HG03432 (cell line): ENCODE results near the gene BABAM2.

Experiments
- ATAC-seq: cut with Tn5 transposase; IDR thresholded peaks from one replicate; pipeline ENCODE4 v1.9.1; 2021; ENCODE audit warnings: mild to moderate bottlenecking, moderate library complexity; ENCODE audit not compliant: unreplicated experiment

The BABAM2 gene

DNA sequence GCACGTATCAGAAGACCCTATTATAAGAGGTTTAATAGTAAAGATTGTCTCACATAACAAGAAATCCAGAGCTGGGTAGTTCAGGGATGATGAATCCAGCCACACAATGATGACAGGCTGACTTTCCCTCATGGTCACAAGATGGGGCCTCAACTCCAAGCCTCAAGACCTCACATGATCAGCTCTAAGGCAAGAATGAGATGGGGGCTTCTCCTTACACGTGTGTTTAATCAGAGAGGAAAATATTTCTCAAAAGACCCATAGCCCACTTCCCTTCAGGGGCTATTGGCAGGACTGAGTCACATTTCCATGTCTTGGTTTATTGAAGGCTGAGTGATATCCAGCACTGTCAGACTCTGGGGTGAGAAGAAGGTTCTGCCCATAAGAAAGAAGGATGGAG lies 402.0 kb downstream of the BABAM2 start:
- ATAC-seq: no peak

- no peak for ATAC-seq
Observed at GRCh38 chr2:28293416-28293815, 402.9 kb downstream of the BABAM2 start.

GRCh38 chr2:28294451-28294850 lies 403.9 kb downstream of the BABAM2 start:
- ATAC-seq: no peak

DNA sequence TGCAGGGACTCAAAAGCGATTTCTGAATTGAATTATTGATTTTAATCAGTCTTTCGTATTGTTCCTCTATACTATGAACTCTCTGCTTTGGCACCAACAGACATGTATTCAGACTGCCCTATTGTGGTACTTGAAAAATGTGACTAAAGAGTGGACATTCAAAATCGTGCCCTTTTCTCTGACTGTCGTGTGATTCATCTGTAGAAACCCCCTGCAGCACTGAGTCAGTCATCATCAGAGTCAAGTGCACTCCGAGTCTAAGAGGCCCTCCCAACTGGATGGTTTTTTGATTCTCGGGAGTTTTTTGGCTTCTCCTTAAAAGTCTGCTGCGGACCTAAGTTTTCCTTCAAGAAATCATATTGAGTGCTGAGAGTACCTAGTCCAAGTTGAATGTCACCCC lies 405.7 kb downstream of the BABAM2 start:
- ATAC-seq: no peak

GRCh38 chr2:28296904-28297303 lies 406.4 kb downstream of the BABAM2 start:
- no peak for ATAC-seq

DNA sequence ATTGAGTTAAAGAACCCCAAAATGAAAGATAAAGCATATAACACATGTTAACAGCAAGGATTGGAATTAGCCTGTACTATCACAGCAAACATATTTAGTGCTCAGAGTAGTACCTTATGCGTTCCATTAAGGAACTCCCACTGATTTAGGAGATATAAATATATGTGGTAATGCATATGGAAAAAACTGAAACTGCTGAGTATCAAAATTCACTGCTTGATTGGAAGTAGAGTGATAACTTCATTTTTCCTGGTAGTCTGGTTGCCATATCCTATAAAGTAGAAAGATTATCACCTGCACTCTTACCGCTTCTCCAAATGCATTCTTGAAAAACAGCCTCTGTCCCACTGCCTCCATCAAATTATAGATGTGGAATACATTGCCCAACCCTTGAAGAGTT lies 407.0 kb downstream of the BABAM2 start:
- ATAC-seq: no peak

DNA sequence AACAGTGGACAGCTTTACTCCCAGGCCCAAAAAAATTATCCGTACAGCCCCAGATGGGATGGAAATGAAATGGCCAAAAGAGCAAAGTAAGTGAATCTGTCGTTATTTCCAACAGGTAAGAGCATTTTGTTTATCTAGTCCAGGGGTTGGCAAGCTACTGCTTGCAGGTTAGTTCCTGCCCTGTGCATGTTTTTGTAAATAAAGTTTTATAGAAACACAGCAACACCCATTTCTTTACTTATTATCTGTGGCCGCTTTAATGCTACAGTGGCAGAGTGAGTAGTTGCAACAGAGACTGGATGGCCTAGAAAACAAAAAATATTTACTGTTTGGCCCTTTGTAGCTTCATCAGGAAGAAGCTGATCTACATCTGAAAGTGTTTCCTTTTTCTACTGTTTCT lies 407.9 kb downstream of the BABAM2 start:
- no peak for ATAC-seq

DNA sequence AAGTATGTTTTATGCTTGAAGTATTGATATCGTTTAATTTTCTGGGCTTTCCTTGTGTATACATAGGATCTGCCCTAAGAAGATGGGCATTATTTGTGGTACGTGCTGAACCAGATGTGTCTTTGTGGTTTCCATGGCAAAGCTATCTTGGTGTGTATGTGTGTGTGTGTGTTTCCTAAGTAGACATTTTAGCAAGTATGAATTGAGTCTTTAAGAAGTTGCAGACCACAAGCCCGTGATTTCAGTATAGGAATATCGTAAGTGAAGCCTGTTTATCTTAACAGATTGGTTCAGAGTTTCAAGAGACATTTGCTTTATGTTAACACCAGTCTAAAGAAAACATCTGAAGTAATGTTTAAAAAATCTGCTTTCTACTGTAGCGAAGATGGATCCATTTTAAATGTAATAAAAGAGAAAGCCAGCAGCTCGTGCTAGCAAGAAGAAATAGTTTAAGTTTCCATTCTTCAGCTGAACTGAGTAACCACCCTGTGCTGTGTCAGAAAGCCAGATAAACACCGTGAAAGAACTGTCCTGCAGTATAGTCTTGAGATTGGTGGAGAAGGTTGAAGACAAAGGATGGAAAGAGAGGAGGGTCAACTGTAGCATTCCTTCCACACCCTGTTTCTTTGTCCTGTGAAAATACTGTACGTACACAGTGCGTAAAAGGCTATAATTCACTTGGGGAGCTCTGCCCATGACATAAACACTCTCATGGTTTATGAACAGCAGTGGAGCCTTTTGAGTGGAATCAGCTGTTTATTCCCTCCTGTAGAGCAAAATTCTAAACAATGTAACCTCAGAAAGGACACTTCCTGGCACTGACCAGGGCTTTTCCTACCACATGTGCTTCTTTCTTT lies 410.2 kb downstream of the BABAM2 start:
- no peak for ATAC-seq

- ATAC-seq: no peak
Observed at GRCh38 chr2:28305202-28305601, 414.7 kb downstream of the BABAM2 start.

GRCh38 chr2:28310107-28310506 lies 419.6 kb downstream of the BABAM2 start:
- ATAC-seq: no peak

GRCh38 chr2:28311660-28312249 lies 421.2 kb downstream of the BABAM2 start:
- no peak for ATAC-seq

DNA sequence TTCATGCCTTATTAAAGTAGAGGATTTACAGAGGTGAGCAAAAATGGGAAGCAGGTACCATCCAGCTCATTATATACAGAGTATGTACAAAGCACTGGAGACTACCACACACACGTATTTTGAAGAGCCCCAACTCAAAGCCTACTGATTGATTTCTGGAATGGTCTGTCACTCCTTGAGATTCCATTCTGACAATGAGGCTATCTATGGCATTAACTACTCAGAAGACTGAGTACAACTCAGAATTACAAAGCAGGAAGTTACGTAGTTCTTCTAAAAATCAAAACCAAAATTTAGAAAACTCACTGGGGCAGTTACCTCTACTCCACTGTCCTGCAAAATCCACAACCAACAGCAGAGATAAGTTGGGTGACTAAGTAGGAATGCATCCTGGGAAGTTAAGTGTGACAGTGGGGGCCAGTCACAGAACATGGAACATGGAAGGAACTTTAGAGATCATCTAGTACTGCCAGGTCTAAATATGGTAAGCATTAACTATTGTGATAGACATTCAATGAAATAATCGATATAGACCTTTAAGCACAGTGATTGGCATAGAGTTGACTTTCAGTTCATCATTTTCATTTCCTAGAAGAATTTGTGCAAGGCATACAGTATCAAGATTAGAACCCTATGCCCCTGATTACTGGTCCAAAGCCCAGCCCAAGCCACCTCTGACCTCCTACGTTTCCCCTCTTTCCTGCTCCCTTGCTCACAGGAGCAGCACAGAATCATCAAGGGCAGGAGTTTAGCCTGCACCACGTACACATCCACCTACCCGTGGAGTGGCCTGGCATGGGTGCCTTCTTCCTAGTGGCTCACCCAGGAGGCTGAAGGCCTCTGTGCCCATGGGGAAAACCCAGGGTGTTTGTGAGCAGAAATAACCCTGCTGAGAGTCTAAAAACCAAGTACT lies 422.0 kb downstream of the BABAM2 start:
- no peak for ATAC-seq

GRCh38 chr2:28313220-28313784 lies 422.8 kb downstream of the BABAM2 start:
- no peak for ATAC-seq

DNA sequence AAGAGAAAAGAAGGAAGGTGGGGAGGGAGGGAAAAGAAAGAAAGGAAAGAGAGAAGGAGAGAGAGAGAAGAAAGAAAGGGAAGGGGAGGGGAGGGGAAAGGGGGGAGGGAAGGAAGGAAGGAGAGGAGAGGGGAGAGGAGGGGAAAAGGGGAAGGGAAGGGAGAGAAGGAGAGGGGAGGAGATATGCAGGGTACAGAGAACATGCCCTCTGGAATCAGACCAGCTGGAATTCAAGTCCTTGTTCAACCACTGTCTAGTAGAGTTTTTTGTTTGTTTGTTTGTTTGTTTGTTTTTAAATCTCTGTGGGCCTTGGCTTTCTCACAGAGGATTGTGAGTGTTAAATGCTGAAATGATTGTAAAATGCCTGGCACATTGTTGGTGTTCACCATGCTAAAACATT lies 424.4 kb downstream of the BABAM2 start:
- no peak for ATAC-seq

DNA sequence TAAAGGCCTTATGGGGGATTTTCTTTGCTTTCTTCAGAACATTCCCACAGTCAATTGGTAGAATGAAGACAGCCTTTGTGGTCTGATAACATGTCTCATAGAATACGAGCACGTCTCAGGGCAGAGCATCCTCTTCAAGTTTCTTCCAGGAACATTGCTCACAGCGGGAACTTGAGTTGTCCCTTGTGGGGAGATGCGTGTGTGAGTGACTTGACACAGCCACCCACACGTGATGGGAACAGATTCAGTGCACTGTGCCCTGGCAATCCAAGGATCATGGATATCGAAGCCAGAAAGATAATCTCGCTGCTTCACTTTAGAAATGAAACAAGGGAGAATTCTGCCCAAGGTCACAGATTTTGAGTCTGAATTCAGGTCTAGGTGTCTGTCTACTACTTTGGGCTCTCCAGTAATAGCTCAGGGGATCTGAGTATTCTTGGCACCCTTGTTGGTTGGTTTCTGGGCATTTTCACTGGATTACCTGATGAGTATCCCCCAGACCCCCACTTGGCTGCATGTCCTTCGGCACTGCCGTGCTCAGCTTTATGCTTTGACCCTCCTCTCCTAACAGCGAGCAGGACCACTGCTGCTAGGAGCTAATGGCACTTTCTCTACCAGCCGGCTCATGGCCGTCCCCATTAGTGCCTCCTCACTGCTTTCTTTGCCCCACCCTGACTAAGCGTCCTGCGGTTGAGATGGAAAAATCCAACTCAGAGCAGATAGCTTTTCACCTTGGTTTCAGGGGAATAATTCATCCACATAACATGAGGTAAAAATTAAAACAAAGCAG lies 426.2 kb downstream of the BABAM2 start:
- ATAC-seq: no peak

DNA sequence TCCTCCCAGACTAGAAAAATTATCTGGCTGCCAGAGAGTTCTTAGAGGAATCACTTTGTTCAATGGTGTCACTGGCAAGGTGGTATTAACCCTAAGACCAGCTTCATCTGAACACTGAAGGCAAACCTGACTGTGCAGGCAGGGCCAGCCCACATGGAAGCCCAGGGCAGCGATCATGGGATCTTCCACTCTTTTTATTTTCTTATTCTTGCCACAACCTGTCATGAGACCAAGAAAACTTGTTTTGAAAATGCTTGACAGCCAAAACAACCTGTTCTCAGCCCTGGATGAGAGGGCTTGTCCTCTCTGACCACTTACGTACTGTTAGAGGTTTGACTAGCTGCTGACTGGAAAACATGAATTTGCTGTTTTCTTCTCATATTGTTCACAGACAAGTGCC lies 426.9 kb downstream of the BABAM2 start:
- no peak for ATAC-seq

DNA sequence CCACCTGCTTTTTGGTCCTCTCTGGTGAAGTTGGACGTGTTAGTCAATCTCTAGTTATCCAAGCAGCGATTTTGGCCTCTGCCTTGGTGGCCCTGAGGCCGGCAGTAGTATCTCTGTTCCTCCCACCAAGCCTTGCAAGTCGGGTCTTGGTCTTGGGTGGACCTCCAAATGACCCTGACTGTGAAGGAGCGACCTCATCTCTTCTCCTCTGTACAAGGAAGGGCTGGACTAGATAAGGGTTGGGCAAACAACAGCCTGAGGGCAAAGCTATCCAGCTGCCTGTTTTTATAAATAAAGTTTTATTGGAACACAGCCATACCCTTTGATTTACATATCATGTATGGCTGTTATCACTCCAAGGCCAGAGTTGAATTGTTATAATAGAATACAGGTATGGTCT lies 427.5 kb downstream of the BABAM2 start:
- ATAC-seq: no peak

- no peak for ATAC-seq
Observed at GRCh38 chr2:28318462-28319117, 428.1 kb downstream of the BABAM2 start.

- ATAC-seq: no peak
Observed at GRCh38 chr2:28319118-28320008, 428.8 kb downstream of the BABAM2 start.
